ENCODE data around the gene SOCS1.
A peak's percentile ranks its signal among the peaks of the same experiment; 100 is the strongest.
"Not testable (repeated sequence)": the region's sequence is repeated elsewhere in the genome, so short reads cannot be mapped to it uniquely, and the experiment has no call there.

The SOCS1 gene, protein sequence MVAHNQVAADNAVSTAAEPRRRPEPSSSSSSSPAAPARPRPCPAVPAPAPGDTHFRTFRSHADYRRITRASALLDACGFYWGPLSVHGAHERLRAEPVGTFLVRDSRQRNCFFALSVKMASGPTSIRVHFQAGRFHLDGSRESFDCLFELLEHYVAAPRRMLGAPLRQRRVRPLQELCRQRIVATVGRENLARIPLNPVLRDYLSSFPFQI

DNA sequence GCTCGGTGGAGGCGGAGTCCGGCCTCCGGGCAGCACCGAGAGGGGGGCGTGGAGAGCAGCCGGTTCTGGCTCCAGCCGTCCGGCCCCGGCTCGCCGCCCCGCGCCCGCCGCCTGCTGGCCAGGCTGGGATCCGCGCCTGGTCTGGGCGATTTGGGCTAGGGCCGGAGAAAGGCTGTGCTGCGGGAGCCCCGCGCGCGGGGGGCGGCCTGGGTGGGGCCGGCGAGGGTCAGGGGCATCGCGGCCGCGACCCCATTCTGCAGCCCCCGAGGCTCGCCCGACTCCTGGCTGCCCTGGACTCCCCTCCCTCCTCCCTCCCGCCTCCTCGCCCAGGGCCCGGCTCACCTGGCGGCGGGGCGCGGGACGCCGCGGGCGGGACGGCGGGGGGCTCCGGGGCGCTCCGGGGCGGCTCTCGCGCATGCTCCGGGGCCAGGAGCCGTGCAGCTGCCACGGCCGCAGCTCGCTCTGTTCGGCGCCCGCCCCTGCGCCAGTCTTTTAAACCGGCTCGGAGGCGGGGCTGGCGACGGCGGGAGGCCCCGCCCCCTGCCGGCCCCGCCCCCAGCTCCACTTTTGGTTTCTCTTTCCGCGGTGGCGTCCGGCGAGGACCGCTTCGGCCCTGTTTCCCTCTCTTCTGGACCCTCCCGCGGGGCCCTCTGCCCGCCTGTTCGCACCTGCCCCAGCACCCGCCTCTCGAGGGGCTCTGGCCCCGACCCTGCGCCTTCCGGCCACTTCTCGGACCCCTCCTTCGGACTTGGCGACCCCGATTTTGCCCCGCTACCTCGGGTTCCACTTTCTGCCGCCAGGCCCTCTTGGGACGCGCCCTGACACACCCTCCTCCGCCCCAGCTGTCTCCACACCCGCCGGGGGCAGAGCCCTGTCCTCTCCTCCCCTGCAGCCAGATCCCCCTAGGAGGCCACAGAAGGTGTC lies at the start of gene SOCS1:
TSS of gene SOCS1 (minus strand) at position 468 of the 924 bp plus-strand sequence. CDS start 726 bp downstream, outside the sequence.
- DNase-seq: peak; percentile 49

DNA sequence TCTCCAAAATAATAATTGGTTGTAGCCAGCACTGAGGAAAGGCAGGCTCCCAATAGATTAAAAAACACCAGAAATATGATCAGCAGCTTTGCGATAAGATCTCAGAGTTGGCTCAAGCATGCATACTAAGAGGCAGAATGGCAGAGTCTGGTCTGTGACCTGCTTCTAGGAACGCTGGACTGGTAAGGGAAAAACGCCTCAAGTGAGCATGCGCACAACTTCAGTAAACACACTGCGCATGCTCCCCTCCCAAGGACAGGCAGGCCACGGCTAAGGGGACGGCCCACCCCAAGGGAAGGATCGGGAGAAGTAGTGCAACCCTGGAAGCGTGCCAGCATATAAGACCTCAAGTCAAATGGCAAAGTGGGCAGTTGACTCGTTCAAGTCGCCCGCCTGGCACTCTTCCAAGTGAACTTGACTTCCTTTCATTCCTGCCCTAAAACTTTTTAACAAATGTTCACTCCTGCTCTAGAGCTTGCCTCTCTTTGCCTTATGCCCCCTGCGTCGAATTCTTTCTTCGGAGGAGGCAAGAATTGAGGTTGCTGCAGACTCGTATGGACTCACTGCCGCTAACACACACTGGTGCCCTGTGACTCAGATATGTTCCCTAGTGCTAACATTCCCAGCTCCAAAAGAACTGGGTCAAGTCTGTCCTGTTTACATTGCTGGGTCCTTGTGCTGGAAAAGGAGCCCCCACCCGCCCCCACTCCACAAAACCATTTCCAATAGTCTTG lies 47.6 kb upstream of the SOCS1 start:
- no peak for DNase-seq

DNA sequence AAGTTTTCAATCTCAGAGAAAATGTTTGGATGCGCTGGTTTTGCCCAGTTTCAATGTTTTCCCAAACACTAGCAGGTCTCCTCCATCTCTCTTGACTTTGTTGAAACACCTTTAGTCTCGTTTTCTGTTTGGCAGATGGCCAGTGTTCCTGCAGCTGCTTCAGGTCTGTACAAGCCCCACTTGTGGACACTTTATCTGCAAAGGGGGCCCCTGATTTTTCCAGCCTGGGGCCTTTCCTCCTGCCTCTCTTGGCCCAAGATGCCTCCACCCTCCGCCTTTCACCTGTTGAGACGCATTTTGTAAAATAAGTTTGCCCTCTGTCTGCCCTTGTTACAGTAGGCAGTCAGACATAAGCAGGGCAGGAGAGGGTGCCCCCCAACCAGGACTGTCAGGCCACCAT lies 47.0 kb upstream of the SOCS1 start:
- DNase-seq: no peak

DNA sequence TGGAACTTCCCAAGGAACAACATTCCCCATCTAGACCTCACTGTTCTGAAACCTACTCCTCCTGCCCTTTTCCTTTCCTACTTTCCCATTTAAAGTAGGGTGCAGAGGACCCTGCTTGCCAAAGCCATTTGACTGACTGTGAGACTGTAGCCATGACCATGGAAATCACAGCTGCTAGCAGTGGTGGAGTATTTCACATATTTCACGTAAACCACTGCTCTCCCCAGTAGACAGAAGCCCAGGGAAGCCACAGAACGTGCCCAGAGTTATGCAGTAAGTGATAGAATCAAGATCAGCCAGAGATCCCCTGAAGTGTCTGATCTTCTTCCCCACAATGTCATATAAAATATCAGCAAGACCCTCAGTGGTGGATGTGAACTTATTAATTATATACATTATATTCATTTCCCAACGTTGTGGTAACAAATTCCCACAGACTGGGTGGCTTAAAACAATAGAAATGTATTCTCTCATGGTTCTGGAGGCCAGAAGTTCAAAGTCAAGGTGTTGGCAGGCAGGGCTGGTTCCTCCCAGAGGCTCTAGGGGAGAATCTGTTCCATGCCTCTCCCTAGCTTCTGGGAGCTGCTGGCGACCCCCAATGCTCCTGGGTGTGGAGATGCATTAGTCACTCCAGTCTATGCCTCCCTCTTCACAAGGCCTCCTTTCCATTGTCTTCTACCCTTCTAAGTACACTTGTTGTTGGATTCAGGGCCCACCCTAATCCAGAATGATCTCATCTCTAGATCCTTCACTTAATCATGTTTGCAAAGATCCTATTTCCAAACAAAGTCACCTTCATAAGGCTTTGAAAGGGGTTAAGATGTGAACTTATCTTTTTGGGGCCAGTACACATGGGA lies 45.9 kb upstream of the SOCS1 start:
- no peak for DNase-seq

DNA sequence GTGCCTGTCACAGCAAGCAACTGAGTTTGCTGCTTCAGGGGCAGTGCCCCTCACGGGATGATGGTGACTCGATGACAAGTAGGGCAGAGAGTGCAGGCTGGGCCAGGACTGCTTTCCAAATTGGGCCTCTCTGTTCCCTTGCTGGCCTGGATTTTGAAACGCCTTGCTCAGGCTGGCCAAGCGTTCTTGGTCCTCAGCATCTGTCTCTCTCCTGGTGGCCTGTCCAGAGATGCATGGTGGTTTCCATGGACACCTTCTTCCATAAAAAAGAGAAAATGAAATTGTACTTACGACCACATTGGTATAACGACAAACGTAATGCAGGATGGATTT lies 44.5 kb upstream of the SOCS1 start:
- DNase-seq: no peak

DNA sequence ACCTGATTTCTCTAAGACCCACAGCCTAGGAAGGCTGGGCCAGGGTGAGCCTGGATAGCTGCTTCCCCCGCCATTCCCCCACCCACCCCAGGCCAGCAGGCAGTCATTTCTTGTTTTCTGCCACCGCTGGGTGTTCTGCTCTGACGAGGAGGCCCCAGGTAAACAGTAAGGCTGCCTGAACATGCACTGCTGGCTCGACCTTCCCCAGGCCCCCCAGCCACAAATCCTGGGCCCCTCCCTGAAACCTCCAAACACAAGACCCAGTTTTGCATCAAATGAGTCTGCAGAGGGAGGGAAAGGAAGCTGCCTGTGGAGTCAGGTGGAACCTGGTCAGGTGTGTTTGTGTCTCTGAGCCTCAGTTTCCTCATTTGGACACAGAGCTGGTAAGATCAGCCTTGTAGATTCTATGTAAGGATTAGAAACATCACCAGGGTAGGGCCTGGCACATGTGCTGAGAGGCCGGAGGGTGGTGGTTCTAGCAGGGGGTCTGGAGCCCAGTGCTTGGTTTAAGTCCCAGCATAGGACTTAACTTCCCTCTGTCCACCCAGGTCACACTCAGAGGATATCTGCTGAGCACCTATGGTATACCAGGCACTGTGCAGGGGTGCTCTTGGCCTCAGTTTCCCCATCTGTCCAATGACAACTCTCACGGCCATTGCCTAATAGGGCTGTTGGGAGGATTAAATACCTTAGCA lies 44.0 kb upstream of the SOCS1 start:
- no peak for DNase-seq

DNA sequence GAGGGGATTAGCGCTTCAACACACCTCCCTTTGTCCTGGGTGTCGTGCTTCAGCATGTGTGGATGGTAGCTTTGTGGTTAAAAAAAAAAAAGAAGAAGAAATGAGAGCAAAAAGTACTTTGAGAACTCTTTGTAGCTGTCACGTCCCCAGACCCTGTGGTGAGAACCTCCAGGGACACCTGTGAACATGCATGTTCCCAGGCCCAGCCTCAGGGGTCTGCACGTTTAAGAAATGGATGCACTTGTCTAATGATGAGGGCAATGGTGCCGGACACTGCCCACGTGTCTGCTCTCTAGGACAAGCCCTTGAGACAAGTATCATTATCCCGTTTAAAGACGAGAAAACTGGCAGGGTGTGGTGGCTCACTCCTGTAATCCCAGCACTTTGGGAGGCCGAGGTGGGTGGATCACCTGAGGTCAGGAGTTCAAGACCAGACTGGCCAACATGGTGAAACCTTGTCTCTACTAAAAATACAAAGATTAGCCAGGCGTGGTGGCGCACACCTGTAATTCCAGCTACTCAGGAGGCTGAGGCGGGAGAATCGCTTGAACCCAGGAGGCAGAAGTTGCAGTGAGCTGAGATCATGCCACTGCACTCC lies 43.0 kb upstream of the SOCS1 start:
- DNase-seq: not testable (repeated sequence)

DNA sequence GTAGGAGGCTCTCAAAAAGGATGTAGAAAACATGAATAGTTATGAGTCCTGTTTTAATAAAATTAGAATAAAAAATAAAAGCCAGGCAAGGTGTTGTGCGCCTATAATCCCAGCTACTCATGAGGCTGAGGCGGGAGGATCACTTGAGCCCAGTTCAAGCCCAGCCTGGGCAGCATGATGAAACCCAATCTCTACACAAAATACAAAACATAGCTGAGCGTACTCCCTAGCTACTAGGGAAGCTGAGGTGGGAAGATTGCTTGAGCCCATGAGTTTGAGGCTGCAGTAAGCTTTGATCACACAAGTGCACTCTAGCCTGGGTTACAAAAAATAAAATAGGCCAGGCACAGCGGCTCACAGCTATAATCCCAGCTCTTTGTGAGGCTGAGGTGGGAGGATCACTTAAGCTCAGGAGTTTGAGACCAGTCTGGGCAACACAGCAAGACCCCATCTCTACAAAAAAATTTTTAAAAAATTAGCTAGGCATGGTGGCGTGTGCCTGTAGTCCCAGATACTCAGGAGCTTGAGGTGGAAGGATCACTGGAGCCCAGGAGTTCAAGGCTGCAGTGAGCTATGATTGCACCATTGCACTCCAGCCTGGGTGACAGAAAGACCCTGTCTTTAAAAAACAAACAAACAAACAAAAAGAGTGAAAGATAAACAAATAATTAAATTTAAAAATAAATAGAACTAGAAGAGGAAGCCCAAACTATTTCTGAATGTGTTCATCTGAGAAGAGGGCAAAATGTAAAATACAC lies 42.3 kb upstream of the SOCS1 start:
- no peak for DNase-seq

DNA sequence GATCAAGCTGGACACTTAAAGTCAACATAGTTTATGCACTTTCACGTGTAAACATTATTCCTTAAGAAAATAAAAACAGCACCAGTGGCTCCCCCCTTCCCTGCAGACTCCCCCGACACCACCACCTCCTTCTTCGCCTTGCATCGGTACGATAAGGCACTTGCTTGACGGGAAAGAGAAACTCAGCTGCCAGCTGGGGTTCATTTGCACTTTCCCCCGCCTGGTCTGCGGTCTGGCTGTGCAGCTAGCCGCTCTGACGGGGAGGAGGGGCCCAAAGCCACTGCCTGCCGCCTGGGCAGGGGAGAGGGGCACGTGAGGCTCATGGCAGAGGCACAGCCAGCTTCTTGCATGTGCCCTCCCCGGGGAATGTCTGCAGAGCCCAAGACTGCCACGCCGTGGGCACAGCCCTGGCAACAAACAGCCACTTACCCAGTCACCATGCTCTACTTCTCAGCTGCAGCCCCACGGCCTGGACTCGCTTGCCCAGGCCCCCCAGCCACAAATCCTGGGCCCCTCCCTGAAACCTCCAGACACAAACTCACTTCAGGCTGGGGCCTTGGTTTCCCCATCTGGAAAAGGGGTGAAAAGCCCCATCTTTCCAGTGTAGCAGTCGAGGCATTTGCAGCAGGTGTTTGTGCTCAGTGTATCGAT lies 41.6 kb upstream of the SOCS1 start:
- no peak for DNase-seq

DNA sequence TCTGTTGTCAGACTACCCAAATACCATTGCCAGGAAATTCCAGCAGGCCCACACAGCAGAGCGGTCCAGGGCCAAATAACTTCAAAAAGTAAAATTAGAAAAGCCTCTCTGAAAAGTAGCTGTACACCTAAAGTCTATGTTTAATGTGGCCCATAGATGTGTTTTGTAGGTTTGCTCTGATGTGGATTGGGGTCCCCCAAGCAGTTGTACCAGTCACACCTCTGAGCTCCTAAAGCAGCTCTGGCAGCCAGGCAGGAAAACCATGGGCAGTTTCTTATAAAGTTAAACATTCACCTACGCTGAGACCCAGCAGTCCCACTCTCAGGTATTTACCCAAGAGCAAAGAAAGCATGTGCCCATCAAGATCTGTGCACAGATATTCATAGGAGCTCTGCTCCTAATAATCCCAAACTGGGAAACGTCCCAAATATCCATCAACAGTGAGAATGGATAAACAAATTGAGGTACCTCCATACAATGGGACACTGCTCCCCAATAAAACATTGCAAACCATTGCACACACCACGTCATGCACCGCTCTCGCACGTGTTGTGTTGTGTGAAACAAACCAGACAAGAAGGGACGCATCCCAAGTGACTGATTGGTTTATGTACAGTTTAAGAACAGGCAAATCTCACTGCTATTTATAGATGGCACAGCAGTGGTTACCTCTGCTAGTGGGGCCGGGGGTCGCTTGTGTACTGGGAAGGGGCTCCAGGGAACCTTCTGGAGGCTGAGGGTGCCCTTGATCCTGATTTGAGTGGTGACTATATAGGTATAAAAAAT lies 40.9 kb upstream of the SOCS1 start:
- DNase-seq: no peak

DNA sequence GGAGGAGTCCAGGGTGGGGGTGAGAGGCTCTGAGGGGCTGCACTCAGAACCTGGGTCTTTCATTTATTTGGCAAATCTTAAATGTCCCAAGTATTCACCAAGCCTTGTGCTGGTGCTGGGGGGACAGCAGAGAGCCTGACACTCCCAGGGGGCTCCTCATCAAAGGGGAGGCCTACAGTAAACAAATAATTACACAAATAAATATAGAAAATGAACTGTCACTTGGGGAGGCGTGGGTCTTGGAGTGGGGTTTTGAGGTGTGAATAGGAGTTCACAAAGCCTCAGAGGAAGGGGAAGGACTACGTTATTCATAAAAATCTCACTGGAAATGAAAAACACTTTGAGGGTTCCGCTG lies 40.3 kb upstream of the SOCS1 start:
- DNase-seq: no peak

DNA sequence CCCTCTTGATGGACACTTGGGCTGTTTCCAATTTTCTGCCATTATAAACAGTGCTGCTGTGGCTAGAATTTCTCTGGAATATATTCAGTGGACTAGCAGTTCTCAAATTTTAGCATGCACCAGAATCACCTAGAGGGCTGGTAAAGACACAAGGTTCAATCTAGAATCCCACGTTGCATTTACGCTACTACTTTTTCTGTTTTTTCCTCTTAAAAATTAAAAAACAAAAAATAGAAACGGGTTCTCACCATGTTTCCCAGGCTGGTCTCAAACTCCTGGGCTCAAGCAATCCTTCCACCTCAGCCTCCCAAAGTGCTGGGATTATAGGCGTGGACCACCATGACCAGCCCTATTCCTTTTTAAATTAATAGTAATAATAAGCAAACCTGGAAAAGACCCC lies 39.7 kb upstream of the SOCS1 start:
- no peak for DNase-seq

DNA sequence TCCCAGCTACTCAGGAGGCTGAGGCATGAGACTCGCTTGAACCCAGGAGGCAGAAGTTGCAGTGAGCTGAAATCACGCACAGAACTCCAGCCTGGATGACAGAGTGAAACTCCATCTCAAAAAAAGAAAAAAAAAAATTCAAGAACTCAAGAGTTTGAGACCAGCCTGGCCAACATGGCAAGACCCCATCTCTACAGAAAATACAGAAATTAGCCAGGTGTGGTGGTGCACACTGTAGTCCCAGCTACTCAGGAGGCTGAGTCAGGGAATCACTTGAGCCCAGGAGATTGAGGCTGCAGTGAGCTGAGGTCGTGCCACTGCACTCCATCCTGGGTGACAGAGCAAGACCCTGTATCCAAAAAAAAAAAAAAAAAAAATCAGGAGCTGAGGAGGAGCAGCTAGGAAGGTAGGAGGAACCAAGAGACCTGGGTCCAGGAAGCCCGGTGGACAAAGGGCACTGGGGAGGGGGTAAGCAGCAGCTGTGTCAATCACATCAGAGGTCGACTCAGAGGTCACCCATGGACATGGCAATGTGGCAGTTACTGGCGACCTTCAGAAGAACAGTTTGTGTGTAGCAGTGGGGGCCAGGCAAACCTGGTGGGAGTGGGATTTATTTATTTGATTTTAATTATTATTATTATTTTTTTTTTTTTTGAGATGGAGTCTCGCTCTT lies 36.2 kb upstream of the SOCS1 start:
- DNase-seq: no peak

DNA sequence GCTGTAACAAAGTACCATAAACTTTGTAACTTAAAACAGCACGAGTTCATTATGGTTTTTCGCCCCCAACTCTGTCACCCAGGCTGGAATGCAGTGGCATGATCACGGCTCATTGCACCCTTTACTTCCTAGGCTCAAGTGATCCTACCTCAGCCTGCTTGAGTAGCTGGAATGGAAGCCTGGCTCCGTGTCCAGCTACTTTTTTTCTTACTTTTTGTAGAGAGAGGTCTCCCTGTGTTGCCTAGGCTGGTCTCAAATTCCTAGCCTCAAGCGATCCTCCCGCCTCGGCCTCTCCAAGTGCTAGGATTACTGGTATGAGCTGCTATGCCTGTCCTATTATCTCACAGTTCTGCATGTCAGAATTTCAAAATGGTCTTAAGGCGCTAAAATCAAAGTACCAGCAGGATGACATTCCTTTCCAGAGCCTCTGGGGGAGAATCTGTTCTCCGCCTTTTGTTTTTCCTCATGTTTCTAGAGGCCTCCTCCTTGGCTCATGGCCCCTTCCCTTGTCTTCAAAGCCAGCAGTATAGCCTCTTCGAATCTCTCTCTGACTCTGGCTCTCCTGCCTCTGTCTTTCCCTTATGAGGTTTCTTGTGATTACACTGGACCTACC lies 35.2 kb upstream of the SOCS1 start:
- DNase-seq: no peak

DNA sequence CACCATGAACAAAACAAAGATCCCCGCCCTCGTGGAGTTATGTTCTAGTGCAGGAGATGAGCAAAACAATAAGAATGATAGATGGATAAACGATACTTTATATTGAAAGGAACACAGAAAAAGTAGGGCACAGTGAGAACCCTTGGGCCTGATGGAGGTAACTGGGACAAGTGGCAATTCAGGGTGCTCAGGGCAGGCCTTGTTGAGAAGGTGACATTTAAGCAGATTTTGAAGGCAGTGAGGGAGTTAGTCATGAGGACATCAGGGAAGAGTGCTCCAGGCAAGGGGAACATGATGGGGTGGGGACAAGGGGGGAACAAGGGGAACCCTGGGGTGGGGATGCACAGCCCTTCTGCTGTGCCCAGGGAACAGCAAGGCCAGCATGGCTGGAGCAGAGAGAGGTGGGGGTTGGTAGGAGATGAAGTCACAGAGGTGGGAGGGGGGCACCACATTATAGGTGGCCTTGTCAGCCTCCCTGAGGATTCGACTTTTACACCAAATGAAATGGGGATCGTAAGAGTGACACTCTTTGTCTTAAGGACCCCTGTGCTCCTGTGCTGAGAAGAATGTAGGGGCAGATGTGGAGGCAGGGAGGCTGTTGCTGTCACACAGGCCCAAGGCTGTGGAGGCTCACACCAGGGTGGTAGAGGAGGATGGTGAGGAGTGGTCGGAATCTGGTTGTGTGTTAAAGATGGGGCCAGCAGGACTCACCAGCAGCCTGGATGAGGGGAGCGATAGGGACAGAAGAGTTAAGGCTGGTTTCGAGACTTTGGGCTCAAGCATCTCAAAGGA lies 34.3 kb upstream of the SOCS1 start:
- no peak for DNase-seq

DNA sequence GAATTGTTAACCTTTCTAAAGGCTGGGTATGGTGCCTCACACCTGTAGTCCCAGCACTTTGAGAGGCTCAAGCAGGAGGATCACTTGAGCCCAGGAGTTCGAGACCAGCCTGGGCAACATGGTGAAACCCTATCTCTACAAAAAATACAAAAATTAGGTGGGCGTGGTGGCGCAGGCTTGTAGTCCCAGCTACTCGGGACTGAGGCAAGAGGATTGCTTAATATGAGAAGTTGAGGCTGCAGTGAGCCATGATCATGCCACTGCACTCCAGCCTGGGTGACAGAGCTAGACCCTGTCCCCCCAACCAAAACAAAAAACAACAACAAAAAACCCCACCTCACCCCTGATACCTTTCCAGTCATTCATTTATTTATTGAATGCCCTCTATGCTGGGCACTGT lies 33.7 kb upstream of the SOCS1 start:
- not testable (repeated sequence) for DNase-seq

DNA sequence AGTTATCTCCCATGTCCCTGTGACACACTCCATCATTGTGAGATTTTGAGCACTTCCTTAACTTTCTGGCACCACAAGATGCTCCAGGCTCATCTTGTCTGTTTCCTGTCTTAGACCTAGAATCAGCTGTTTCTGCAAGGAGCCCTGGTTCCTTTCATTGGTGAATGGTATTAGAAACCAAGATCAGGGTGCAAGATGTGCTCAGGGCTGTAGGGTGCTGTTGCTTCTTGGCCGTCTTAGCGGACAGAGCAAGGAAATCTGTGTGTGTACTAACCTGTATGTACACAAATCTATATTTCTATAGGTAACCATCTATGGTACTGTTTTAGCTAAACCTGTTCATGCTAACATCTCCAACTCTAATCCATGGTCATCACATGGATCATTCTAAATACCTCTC lies 33.2 kb upstream of the SOCS1 start:
- DNase-seq: no peak

DNA sequence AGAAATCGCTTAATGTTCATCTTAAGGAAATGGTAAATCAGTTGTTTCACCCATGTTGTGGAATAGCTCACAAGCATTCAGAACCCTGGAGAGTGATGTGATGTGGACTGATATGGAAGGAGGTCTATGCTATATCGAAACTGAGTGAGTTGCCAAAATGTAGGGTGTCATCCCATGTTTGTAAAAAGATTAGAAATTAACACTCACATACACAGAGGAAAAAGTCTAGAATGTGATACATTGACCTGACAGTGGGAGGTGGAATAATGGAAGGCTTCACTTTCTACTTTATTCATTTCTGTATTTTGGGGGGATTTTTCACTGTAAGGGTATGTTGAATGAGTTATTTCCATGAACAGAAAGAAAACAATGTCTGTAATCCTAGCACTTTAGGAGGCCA lies 29.8 kb upstream of the SOCS1 start:
- no peak for DNase-seq

All from NCI-H1694 treated with DMSO at 0.1 percent for 48 hours (cell line).